H9 (cell line): ENCODE measurements around the gene PPIL3. TPM values are rescaled to one million over a fixed set of nuclear protein-coding genes. Genes with fewer than 3 reads are reported as not detected.

Experiments used
- DNase-seq: peaks from one replicate; pipeline ENCODE4 v3.0.0-alpha.2; 2017
- H2AFZ ChIP-seq: one replicate; pipeline ENCODE4 v1.6.1; 2013; ENCODE audit warnings: mild to moderate bottlenecking, low read length, control low read depth, moderate library complexity
- H2AK5ac ChIP-seq: 2 replicates; pipeline ENCODE4 v1.6.1; 2013; ENCODE audit warnings: low read length, control low read depth, mixed read lengths; ENCODE audit not compliant: insufficient read length
- H2BK120ac ChIP-seq: one replicate; pipeline ENCODE4 v1.6.1; 2013; ENCODE audit warnings: low read depth, mild to moderate bottlenecking, low read length, control low read depth, inconsistent platforms; ENCODE audit not compliant: poor library complexity, severe bottlenecking
- H2BK12ac ChIP-seq: 2 replicates; pipeline ENCODE4 v1.6.1; 2013; ENCODE audit warnings: low read length, control low read depth, mixed read lengths, low read depth; ENCODE audit not compliant: insufficient read length
- H2BK15ac ChIP-seq: 2 replicates; pipeline ENCODE4 v1.6.1; 2013; ENCODE audit warnings: low read depth, low read length, control low read depth
- H2BK20ac ChIP-seq: one replicate; pipeline ENCODE4 v1.6.1; 2013; ENCODE audit warnings: low read depth, mild to moderate bottlenecking, low read length, control low read depth, inconsistent platforms; ENCODE audit not compliant: poor library complexity, severe bottlenecking
- H2BK5ac ChIP-seq: 2 replicates; pipeline ENCODE4 v1.6.1; 2013; ENCODE audit warnings: low read length, control low read depth, mixed read lengths; ENCODE audit not compliant: insufficient read length
- H3K14ac ChIP-seq: 2 replicates; pipeline ENCODE4 v1.6.1; 2013; ENCODE audit warnings: low read length, control low read depth; ENCODE audit not compliant: insufficient read depth
- H3K18ac ChIP-seq: 2 replicates; pipeline ENCODE4 v1.6.1; 2013; ENCODE audit warnings: low read depth, mild to moderate bottlenecking, mixed read lengths, low read length, control low read depth; ENCODE audit not compliant: insufficient read length
- H3K23ac ChIP-seq: 2 replicates; pipeline ENCODE4 v1.6.1; 2013; ENCODE audit warnings: low read length, control low read depth, mixed read lengths, low read depth; ENCODE audit not compliant: insufficient read length
- H3K23me2 ChIP-seq: 2 replicates; pipeline ENCODE4 v1.6.1; 2013; ENCODE audit warnings: low read depth, mild to moderate bottlenecking, mixed read lengths, low read length, control low read depth; ENCODE audit not compliant: insufficient read length, poor library complexity, severe bottlenecking
- H3K27ac ChIP-seq: 2 replicates; pipeline ENCODE4 v1.5.1; 2013; ENCODE audit warnings: low read length, control low read depth, mixed read lengths, low read depth; ENCODE audit not compliant: insufficient read length
- H3K27me3 ChIP-seq: 2 replicates; pipeline ENCODE4 v1.6.1; 2013; ENCODE audit warnings: low read length, control low read depth, inconsistent platforms; ENCODE audit not compliant: insufficient read depth
- H3K4ac ChIP-seq: 2 replicates; pipeline ENCODE4 v1.6.1; 2013; ENCODE audit warnings: low read depth, mild to moderate bottlenecking, control low read depth, inconsistent platforms, low read length, moderate library complexity
- H3K4me1 ChIP-seq: 2 replicates; pipeline ENCODE4 v1.6.1; 2013; ENCODE audit warnings: low read length, control low read depth, inconsistent platforms; ENCODE audit not compliant: insufficient read depth
- H3K4me2 ChIP-seq: 2 replicates; pipeline ENCODE4 v1.6.1; 2013; ENCODE audit warnings: low read length, control low read depth, mixed read lengths; ENCODE audit not compliant: insufficient read length, insufficient read depth
- H3K56ac ChIP-seq: 2 replicates; pipeline ENCODE4 v1.6.1; 2013; ENCODE audit warnings: low read depth, mild to moderate bottlenecking, mixed read lengths, low read length, control low read depth; ENCODE audit not compliant: insufficient read length
- H3K79me1 ChIP-seq: 2 replicates; pipeline ENCODE4 v1.6.1; 2013; ENCODE audit warnings: low read depth, mild to moderate bottlenecking, moderate library complexity, low read length, control low read depth, inconsistent platforms; ENCODE audit not compliant: insufficient read depth, poor library complexity, severe bottlenecking
- H3K79me2 ChIP-seq: 2 replicates; pipeline ENCODE4 v1.6.1; 2013; ENCODE audit warnings: low read length, control low read depth, inconsistent platforms; ENCODE audit not compliant: insufficient read depth
- H3K9ac ChIP-seq: 2 replicates; pipeline ENCODE4 v1.6.1; 2013; ENCODE audit warnings: low read length, control low read depth, mixed read lengths; ENCODE audit not compliant: insufficient read length; ENCODE audit errors: extremely low read depth
- H3K9me3 ChIP-seq: one replicate; pipeline ENCODE4 v1.6.1; 2013; ENCODE audit warnings: low read depth, low read length, inconsistent platforms; ENCODE audit not compliant: control insufficient read depth
- H3T11ph ChIP-seq: one replicate; pipeline ENCODE4 v1.6.1; 2013; ENCODE audit warnings: mild to moderate bottlenecking, low read length, control low read depth, inconsistent platforms
- H4K20me1 ChIP-seq: one replicate; pipeline ENCODE4 v1.6.1; 2013; ENCODE audit not compliant: control insufficient read depth, insufficient read length, insufficient read depth
- H4K5ac ChIP-seq: 2 replicates; pipeline ENCODE4 v1.6.1; 2013; ENCODE audit warnings: low read depth, mild to moderate bottlenecking, mixed read lengths, low read length, control low read depth; ENCODE audit not compliant: insufficient read length
- H4K8ac ChIP-seq: replicated peaks from 2 replicates; pipeline ENCODE4 v1.6.1; 2013; ENCODE audit warnings: low read length, control low read depth, mixed read lengths, low read depth; ENCODE audit not compliant: insufficient read length
- H4K91ac ChIP-seq: 2 replicates; pipeline ENCODE4 v1.6.1; 2013; ENCODE audit warnings: low read depth, mild to moderate bottlenecking, moderate library complexity, mixed read lengths, low read length, control low read depth; ENCODE audit not compliant: insufficient read length
- H3K27ac Mint-ChIP-seq, 3 experiments: 2 replicates in 2 of 3; 3 replicates in 1 of 3; pipeline ENCODE4 v1.8.0; 2020 to 2021; ENCODE audit warnings: mixed read lengths in 3 of 3, mild to moderate bottlenecking in 1 of 3, moderate library complexity in 1 of 3
- H3K27me3 Mint-ChIP-seq: 2 replicates; pipeline ENCODE4 v1.8.0; 2021; ENCODE audit warnings: low read depth, mild to moderate bottlenecking, moderate library complexity, mixed read lengths
- H3K36me3 Mint-ChIP-seq, 3 experiments: 2 replicates in 2 of 3; 3 replicates in 1 of 3; pipeline ENCODE4 v1.8.0; 2020 to 2021; ENCODE audit warnings: low read depth in 3 of 3, mixed read lengths in 3 of 3; ENCODE audit not compliant: insufficient read depth in 1 of 3
- H3K4me1 Mint-ChIP-seq, 2 experiments: 2 replicates each; pipeline ENCODE4 v1.8.0; 2020; ENCODE audit warnings: mixed read lengths in 2 of 2
- H3K4me3 Mint-ChIP-seq, 2 experiments: 2 replicates in 1 of 2; 3 replicates in 1 of 2; pipeline ENCODE4 v1.8.0; 2020 to 2021; ENCODE audit warnings: mild to moderate bottlenecking in 2 of 2, mixed read lengths in 2 of 2, moderate library complexity in 1 of 2
- H3K9me3 Mint-ChIP-seq, 2 experiments: 2 replicates in 1 of 2; 3 replicates in 1 of 2; pipeline ENCODE4 v1.8.0; 2020; ENCODE audit warnings: mild to moderate bottlenecking in 2 of 2, mixed read lengths in 2 of 2, moderate library complexity in 1 of 2
- WGBS: extraction: QIAGEN DNeasy Blood & Tissue Kit; methylation state at CpG from one replicate; pipeline ENCODE4 v1.1.7; 2013; ENCODE audit warnings: missing lambda C conversion rate, low lambda C conversion rate, mixed read lengths; ENCODE audit not compliant: insufficient read length; ENCODE audit errors: extremely low coverage; 5-methylcytosine and 5-hydroxymethylcytosine counted together
- total RNA-seq: library from RNA; stranded (reverse); gene quantifications from 2 replicates; pipeline ENCODE4 v1.2.1, GENCODE V29; 2021
- TF ChIP-seq, protein P1 (sequence below): fragments of 200-600 bp; sonication (generic); conservative IDR thresholded peaks from 3 replicates; pipeline ENCODE4 v1.8.0; 2021; ENCODE audit warnings: antibody characterized with exemption, mild to moderate bottlenecking

PPIL3 gene
- total RNA-seq, 1 experiment from 2014 or later, result 63.4 TPM

GRCh38 chr2:200929334-200930249 is 40.7 kb upstream of the PPIL3 start:
- Histone ChIP-seq H3K4me1 (no peaks in the 10 kb centered on the region), H3K18ac (no peak overlapping the region), H3K9ac (no peak overlapping the region), H2BK5ac (no peak overlapping the region), H3K27ac (no peak overlapping the region), H3K4me2 (no peak overlapping the region), H3K79me1 (no peaks in the 10 kb centered on the region), H4K5ac (no peak overlapping the region), H3K27me3 (no peaks in the 10 kb centered on the region), H3K4ac (no peak overlapping the region), H4K91ac (no peak overlapping the region), H3K14ac (no peak overlapping the region), H2BK20ac (no peak overlapping the region), H3K79me2 (no peaks in the 10 kb centered on the region), H2AK5ac (no peak overlapping the region), H3K9me3 (no peaks in the 10 kb centered on the region), H2BK120ac (no peak overlapping the region), H2AFZ (no peak overlapping the region), H4K8ac (no peak overlapping the region), H4K20me1 (no peaks in the 10 kb centered on the region), H3T11ph (no peak overlapping the region), H3K23ac (no peak overlapping the region), H3K23me2 (no peaks in the 10 kb centered on the region), H3K56ac (no peak overlapping the region), H2BK15ac (no peak overlapping the region), H2BK12ac (no peak overlapping the region)
- no peaks in the 10 kb centered on the region for H3K27me3 Mint-ChIP-seq
- no peaks in the 10 kb centered on the region for H3K9me3 Mint-ChIP-seq
- H3K36me3 Mint-ChIP-seq, result peaks cover 18 to 53% (median 37%) of the 10 kb centered on the region in 3 experiments; a peak in 6 of 7 replicates
- TF ChIP-seq, protein P1, sequence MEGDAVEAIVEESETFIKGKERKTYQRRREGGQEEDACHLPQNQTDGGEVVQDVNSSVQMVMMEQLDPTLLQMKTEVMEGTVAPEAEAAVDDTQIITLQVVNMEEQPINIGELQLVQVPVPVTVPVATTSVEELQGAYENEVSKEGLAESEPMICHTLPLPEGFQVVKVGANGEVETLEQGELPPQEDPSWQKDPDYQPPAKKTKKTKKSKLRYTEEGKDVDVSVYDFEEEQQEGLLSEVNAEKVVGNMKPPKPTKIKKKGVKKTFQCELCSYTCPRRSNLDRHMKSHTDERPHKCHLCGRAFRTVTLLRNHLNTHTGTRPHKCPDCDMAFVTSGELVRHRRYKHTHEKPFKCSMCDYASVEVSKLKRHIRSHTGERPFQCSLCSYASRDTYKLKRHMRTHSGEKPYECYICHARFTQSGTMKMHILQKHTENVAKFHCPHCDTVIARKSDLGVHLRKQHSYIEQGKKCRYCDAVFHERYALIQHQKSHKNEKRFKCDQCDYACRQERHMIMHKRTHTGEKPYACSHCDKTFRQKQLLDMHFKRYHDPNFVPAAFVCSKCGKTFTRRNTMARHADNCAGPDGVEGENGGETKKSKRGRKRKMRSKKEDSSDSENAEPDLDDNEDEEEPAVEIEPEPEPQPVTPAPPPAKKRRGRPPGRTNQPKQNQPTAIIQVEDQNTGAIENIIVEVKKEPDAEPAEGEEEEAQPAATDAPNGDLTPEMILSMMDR, result no peak
- DNase-seq, result no peak
- no peak overlapping the region for H3K4me3 Mint-ChIP-seq
- no CpG with 5 or more reads among the region's 2 CpGs for WGBS
- H3K27ac Mint-ChIP-seq, result no peak overlapping the region
- H3K4me1 Mint-ChIP-seq, result no peaks in the 10 kb centered on the region
